Erythroblast (primary cell): ENCODE measurements around the gene CSNK1G2.

ENCODE experiments used
- GATA1 ChIP-seq: IDR thresholded peaks from 2 replicates; pipeline ENCODE4 v1.6.1; 2011; ENCODE audit warnings: low read depth, mild to moderate bottlenecking, control low read depth, low read length, moderate library complexity
- POLR2A ChIP-seq: IDR thresholded peaks from 2 replicates; pipeline ENCODE4 v1.6.1; 2011; ENCODE audit warnings: mild to moderate bottlenecking, low read length

- no peak for TF ChIP-seq POLR2A
- TF ChIP-seq GATA1, result no peak
Observed at GRCh38 chr19:1914826-1915341, 26.1 kb upstream of the CSNK1G2 start.
